Neutrophil (primary cell): ENCODE results near the gene CACNA2D4.
A peak's percentile ranks its signal among the peaks of the same experiment; 100 is the strongest.

Source experiments
- H3K27ac ChIP-seq: fragments of 200-600 bp; sonication (generic); 2 replicates; pipeline ENCODE4 v1.5.1; 2016; ENCODE audit warnings: mild to moderate bottlenecking, moderate library complexity
- H3K27me3 ChIP-seq: fragments of 200-600 bp; sonication (generic); 2 replicates; pipeline ENCODE4 v1.6.0; 2016; ENCODE audit warnings: mild to moderate bottlenecking
- H3K36me3 ChIP-seq: fragments of 200-600 bp; sonication (generic); 2 replicates; pipeline ENCODE4 v1.5.1; 2017
- H3K4me1 ChIP-seq, 2 experiments: fragments of 200-600 bp in 1 of 2; sonication (generic) in 1 of 2; 1 replicate in 1 of 2; 2 replicates in 1 of 2; pipeline versions ENCODE4 v1.5.1 to v1.6.1; 2013 to 2016; ENCODE audit warnings: low read depth in 1 of 2, low read length in 1 of 2, mild to moderate bottlenecking in 1 of 2, moderate library complexity in 1 of 2; ENCODE audit not compliant: control insufficient read depth in 1 of 2, insufficient read depth in 1 of 2
- H3K4me3 ChIP-seq, 2 experiments: fragments of 200-600 bp in 1 of 2; sonication (generic) in 1 of 2; 1 replicate in 1 of 2; 2 replicates in 1 of 2; pipeline ENCODE4 v1.5.1; 2013 to 2016; ENCODE audit warnings: low read depth in 1 of 2, low read length in 1 of 2, mild to moderate bottlenecking in 1 of 2, moderate library complexity in 1 of 2
- H3K9me3 ChIP-seq: fragments of 200-600 bp; sonication (generic); 2 replicates; pipeline ENCODE4 v1.5.1; 2016
- CTCF ChIP-seq: fragments of 200-600 bp; sonication (generic); IDR thresholded peaks from 2 replicates; pipeline ENCODE4 v1.5.1; 2016; ENCODE audit warnings: antibody characterized with exemption

The CACNA2D4 gene

GRCh38 chr12:1781772-1782171 lies 136.7 kb downstream of the CACNA2D4 start:
- peaks cover 37 to 51% of the 10 kb centered on the region in 2 experiments for H3K4me1 ChIP-seq
- H3K27ac ChIP-seq = peak overlapping the region; percentile 50
- no peaks in the 10 kb centered on the region for H3K27me3 ChIP-seq
- peaks cover 11% of the 10 kb centered on the region for H3K36me3 ChIP-seq
- no peak for TF ChIP-seq CTCF
- H3K9me3 ChIP-seq = no peaks in the 10 kb centered on the region
- no peak overlapping the region for H3K4me3 ChIP-seq

- Histone ChIP-seq H3K36me3 (no peaks in the 10 kb centered on the region), H3K4me1 (peaks cover 47 to 69% of the 10 kb centered on the region in 2 experiments), H3K27ac (peak overlapping the region; percentile 21), H3K4me3 (no peak overlapping the region), H3K27me3 (no peaks in the 10 kb centered on the region), H3K9me3 (no peaks in the 10 kb centered on the region)
- no peak for TF ChIP-seq CTCF
Observed at GRCh38 chr12:1779783-1780182, 138.7 kb downstream of the CACNA2D4 start.

GRCh38 chr12:1778911-1779310 lies 139.5 kb downstream of the CACNA2D4 start:
- no peaks in the 10 kb centered on the region for H3K36me3 ChIP-seq
- no peak overlapping the region for H3K4me3 ChIP-seq
- no peaks in the 10 kb centered on the region for H3K27me3 ChIP-seq
- H3K9me3 ChIP-seq = no peaks in the 10 kb centered on the region
- no peak for TF ChIP-seq CTCF
- H3K27ac ChIP-seq = peak overlapping the region; percentile 14
- H3K4me1 ChIP-seq = peaks cover 54 to 76% of the 10 kb centered on the region in 2 experiments

GRCh38 chr12:1777798-1778197 lies 140.7 kb downstream of the CACNA2D4 start:
- Histone ChIP-seq H3K27ac (peak overlapping the region; percentile 39), H3K9me3 (no peaks in the 10 kb centered on the region), H3K4me1 (peaks cover 55 to 76% of the 10 kb centered on the region in 2 experiments), H3K36me3 (peaks cover 4% of the 10 kb centered on the region), H3K4me3 (no peak overlapping the region), H3K27me3 (no peaks in the 10 kb centered on the region)
- no peak for TF ChIP-seq CTCF

- TF ChIP-seq CTCF = no peak
- Histone ChIP-seq H3K4me3 (no peak overlapping the region), H3K4me1 (peaks cover 45 to 67% of the 10 kb centered on the region in 2 experiments), H3K36me3 (peaks cover 4% of the 10 kb centered on the region), H3K27ac (peak overlapping the region; percentile 9), H3K9me3 (no peaks in the 10 kb centered on the region), H3K27me3 (no peaks in the 10 kb centered on the region)
Observed at GRCh38 chr12:1776170-1776921, 142.1 kb downstream of the CACNA2D4 start.
